ENCODE measurements around the gene CPVL. TPM values are rescaled to one million over a fixed set of nuclear protein-coding genes. Genes with fewer than 3 reads are reported as not detected.

CPVL gene
- total RNA-seq, 1 experiment from 2014 or later, result 26.9 TPM

GRCh38 chr7:28960071-28960840 lies 186.1 kb downstream of the CPVL start:
- H3T11ph ChIP-seq (ENCODE audit: low read length), result no peak overlapping the region
- H2BK120ac ChIP-seq (ENCODE audit: low read depth, low read length, poor library complexity, severe bottlenecking), result no peak overlapping the region
- no peaks in the 10 kb centered on the region for H3K79me1 ChIP-seq (ENCODE audit: insufficient read depth, low read depth, low read length, poor library complexity, severe bottlenecking)
- H2BK12ac ChIP-seq (ENCODE audit: insufficient read length, low read depth, low read length), result no peak overlapping the region
- no peak for TF ChIP-seq CTCF (conservative IDR thresholded peaks at IDR 0.05)
- no CpG with 5 or more reads among the region's 7 CpGs for WGBS (ENCODE audit: extremely low coverage, insufficient read length, low lambda C conversion rate)
- H2BK20ac ChIP-seq (ENCODE audit: low read depth, low read length, poor library complexity, severe bottlenecking), result no peak overlapping the region
- H4K20me1 ChIP-seq (ENCODE audit: control insufficient read depth, insufficient read depth, insufficient read length), result no peaks in the 10 kb centered on the region
- H4K91ac ChIP-seq (ENCODE audit: insufficient read length, low read depth, low read length), result no peak overlapping the region
- Mint-ChIP-seq H3K27ac (peak overlapping the region in 1 of 3 experiments; percentile 23; a peak in 1 of 7 replicates), H3K4me3 (no peak overlapping the region; a peak in 1 of 5 replicates), H3K9me3 (peaks cover 0 to 2% of the 10 kb centered on the region in 2 experiments; a peak in 1 of 5 replicates), H3K27me3 (ENCODE audit: low read depth) (peaks cover 57% of the 10 kb centered on the region), H3K36me3 (ENCODE audit: insufficient read depth in 1 of 3, low read depth in 3 of 3) (peaks cover 0 to 3% (median 2%) of the 10 kb centered on the region in 3 experiments; a peak in 3 of 7 replicates), H3K4me1 (peaks cover 26 to 30% of the 10 kb centered on the region in 2 experiments)
- no peak overlapping the region for H4K5ac ChIP-seq (ENCODE audit: insufficient read length, low read depth, low read length)
- peaks cover 35% of the 10 kb centered on the region for H3K23me2 ChIP-seq (ENCODE audit: insufficient read length, low read depth, low read length, poor library complexity, severe bottlenecking)
- H3K9me3 ChIP-seq (ENCODE audit: control insufficient read depth, low read depth, low read length), result no peaks in the 10 kb centered on the region
- peaks cover 11% of the 10 kb centered on the region; the same call in 1 of the 2 replicates for H3K27me3 ChIP-seq (ENCODE audit: insufficient read depth, low read length)
- H3K9ac ChIP-seq (ENCODE audit: extremely low read depth, insufficient read length, low read length), result no peak overlapping the region
- H2BK15ac ChIP-seq (ENCODE audit: low read depth, low read length), result no peak overlapping the region
- no peak for DNase-seq
- H2AFZ ChIP-seq (ENCODE audit: low read length), result no peak overlapping the region
- no peak overlapping the region for H3K56ac ChIP-seq (ENCODE audit: insufficient read length, low read depth, low read length)
- peaks cover 8% of the 10 kb centered on the region; the same call in 1 of the 2 replicates for H3K4me1 ChIP-seq (ENCODE audit: insufficient read depth, low read length)
- H3K14ac ChIP-seq (ENCODE audit: insufficient read depth, low read length), result no peak overlapping the region
- no peak overlapping the region for H3K4me2 ChIP-seq (ENCODE audit: insufficient read depth, insufficient read length, low read length)
- no peak overlapping the region for H3K18ac ChIP-seq (ENCODE audit: insufficient read length, low read depth, low read length)
- no peak overlapping the region for H4K8ac ChIP-seq (replicated peaks; ENCODE audit: insufficient read length, low read depth, low read length)
- no peaks in the 10 kb centered on the region for H3K79me2 ChIP-seq (ENCODE audit: insufficient read depth, low read length)
- H2AK5ac ChIP-seq (ENCODE audit: insufficient read length, low read length), result no peak overlapping the region
- H3K23ac ChIP-seq (ENCODE audit: insufficient read length, low read depth, low read length), result no peak overlapping the region
- H2BK5ac ChIP-seq (ENCODE audit: insufficient read length, low read length), result no peak overlapping the region
- no peak overlapping the region for H3K27ac ChIP-seq (ENCODE audit: insufficient read length, low read depth, low read length)
- no peak overlapping the region for H3K4ac ChIP-seq (ENCODE audit: low read depth, low read length)

Measured in H9 (cell line).